LNCaP clone FGC (cell line): ENCODE results near the gene PCBP3.
"Not testable (repeated sequence)": the region's sequence is repeated elsewhere in the genome, so short reads cannot be mapped to it uniquely, and the experiment has no call there.

Source experiments
- DNase-seq: peaks from one replicate; pipeline ENCODE4 v3.0.0-alpha.2; 2011; ENCODE audit warnings: low read depth
- H3K4me3 ChIP-seq: 2 replicates; pipeline ENCODE4 v1.5.1; 2011; ENCODE audit warnings: mild to moderate bottlenecking, low read depth, low read length, control low read depth
- CTCF ChIP-seq: IDR thresholded peaks from 2 replicates; pipeline ENCODE4 v1.5.1; 2012; ENCODE audit warnings: mild to moderate bottlenecking; ENCODE audit not compliant: control insufficient read depth, insufficient read depth; ENCODE audit errors: extremely low read depth

PCBP3 gene

DNA sequence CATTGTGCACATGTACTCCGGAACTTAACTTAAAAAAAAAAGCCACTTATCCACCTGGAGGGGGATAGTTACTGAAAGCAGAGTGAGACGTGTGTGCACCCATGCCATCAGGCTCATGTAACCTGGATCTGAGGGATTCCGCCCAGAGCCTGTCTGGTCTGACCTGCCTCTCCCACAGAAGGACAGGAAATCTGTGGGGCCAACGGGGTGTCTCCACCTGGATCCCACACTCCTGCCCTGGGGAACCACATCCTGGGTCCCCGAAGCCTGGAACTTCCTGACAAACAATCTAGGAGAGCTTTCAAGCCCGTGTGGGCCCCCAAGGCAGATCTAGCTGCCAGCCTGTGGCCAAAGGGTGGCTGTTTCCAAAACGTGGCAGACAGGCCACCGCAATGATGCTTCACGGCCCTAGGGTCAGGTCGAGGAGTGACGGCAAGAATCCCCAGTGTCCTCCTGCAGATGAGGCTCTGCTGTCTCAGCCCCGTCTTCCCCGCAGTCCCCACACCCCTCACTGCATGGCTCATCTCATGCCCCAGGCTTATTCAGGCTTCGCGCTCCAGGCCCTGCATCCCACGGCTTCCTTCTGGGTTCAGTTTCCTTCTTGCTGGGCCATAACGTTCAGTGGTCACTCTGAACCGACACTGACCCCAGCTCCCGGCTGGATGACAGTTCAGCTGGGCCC, 21.0 kb upstream of the PCBP3 start:
- no peak overlapping the region for H3K4me3 ChIP-seq
- TF ChIP-seq CTCF: no peak
- no peak for DNase-seq

DNA sequence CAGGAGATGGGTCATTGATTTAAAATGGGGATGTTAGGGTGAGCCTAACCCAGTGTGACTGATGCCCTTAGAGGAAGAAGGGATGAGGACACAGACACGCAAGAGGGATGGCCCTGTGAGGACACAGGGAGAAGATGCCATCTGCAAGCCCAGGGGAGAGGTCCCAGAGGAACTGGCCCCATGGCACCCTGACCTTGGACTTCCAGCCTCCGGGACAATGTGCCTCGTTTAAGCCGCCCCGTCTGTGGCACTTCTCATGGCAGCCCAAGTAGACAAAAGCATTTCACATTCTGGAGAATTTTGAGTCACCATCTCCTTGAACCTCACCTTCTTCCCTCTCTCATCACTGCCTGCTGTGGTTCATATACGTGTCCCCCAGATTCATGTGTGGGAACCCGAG, 20.1 kb upstream of the PCBP3 start:
- DNase-seq: no peak
- no peak overlapping the region for H3K4me3 ChIP-seq
- no peak for TF ChIP-seq CTCF

- H3K4me3 ChIP-seq, DNase-seq: not testable (repeated sequence)
These were observed 17.4 kb upstream of the PCBP3 start for GRCh38 chr21:45626127-45626526.

DNA sequence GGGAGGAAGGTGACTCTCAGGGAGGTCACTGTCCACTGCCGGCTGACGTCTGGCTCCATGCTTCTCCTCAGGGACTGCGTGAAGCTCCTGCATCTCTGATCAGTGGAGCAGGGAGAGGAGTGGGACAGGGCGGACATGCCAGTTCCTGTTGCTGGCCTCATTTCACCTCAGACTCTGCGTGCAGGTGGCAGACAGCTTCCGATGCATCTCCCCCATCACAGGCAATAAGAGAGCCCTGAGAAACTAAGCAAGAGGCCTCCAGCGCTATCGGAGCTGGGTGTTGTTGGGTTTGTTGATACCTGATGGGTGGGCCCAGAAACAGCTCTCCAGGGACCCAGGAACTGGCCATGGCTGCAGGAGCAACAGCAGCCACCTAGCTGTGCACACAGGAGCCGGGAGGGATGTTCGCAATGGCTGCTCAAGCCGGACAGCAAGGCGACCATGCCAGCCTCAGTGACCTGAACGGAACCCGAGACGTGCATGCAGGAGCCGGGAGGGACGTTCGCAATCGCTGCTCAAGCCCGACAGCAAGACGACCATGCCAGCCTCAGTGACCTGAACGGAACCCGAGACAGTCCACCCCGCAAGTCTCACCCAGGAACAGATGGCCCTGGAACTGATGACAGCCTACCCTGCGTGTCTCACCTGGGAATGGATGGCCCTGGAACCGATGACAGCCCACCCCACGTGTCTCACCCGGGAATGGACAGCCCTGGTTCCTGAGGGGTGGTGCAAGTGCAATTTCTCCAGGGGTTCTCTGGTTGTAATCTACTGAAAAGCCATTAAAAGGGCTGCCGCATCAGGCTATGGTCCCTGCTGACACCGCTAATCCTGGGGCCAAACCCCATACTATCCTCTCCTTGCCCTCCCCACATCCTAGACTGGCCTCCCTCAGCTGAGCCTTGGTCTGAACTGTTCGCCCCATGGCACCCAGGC, 14.2 kb upstream of the PCBP3 start:
- no peak overlapping the region for H3K4me3 ChIP-seq
- no peak for DNase-seq
- no peak for TF ChIP-seq CTCF

GRCh38 chr21:45630066-45630694, 13.3 kb upstream of the PCBP3 start:
- H3K4me3 ChIP-seq: no peak overlapping the region
- DNase-seq: no peak
- no peak for TF ChIP-seq CTCF

- no peak for TF ChIP-seq CTCF
- DNase-seq: no peak
- no peak overlapping the region for H3K4me3 ChIP-seq
These were observed 12.6 kb upstream of the PCBP3 start for GRCh38 chr21:45630876-45631275.

DNA sequence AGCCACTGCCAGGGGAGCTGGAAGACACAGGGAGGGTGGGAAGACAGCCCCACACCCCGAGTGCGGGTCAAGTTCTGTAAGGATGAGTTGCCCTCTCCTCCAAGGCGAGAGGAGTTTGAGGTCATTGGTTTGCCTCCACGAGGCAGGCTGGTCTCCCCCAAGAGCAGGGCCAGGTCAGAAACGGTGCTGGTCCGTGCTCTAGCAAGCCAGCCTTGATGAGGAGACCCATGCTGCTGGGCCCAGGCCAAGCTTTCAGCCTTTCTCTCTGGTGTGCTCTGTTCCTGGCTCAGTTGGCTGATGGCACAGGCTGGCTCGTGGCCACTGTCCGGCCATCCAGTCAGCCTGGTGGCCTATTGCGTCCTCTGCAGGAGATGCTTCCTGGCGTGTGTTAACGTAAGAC, 12.0 kb upstream of the PCBP3 start:
- no peak overlapping the region for H3K4me3 ChIP-seq
- DNase-seq: no peak
- no peak for TF ChIP-seq CTCF
